GM18520 (cell line): ENCODE data around the gene FOXL1.
"Not testable (repeated sequence)": the region's sequence is repeated elsewhere in the genome, so short reads cannot be mapped to it uniquely, and the experiment has no call there.

Experiments used
- ATAC-seq: cut with Tn5 transposase; IDR thresholded peaks from one replicate; pipeline ENCODE4 v1.9.1; 2021; ENCODE audit not compliant: unreplicated experiment

Gene FOXL1

GRCh38 chr16:86580791-86581170, 2.4 kb downstream of the FOXL1 start:
- ATAC-seq = no peak

GRCh38 chr16:86581458-86581857, 3.1 kb downstream of the FOXL1 start:
- no peak for ATAC-seq

- ATAC-seq = no peak
Observed at GRCh38 chr16:86584071-86584685, 5.8 kb downstream of the FOXL1 start.

GRCh38 chr16:86584726-86585721, 6.7 kb downstream of the FOXL1 start:
- no peak for ATAC-seq

GRCh38 chr16:86585821-86586611, 7.7 kb downstream of the FOXL1 start:
- ATAC-seq = no peak

GRCh38 chr16:86587487-86587886, 9.1 kb downstream of the FOXL1 start:
- ATAC-seq = no peak

- ATAC-seq = not testable (repeated sequence)
Observed at GRCh38 chr16:86587955-86588354, 9.6 kb downstream of the FOXL1 start.

GRCh38 chr16:86590501-86591144, 12.3 kb downstream of the FOXL1 start:
- ATAC-seq = no peak

- ATAC-seq = no peak
Observed at GRCh38 chr16:86591270-86591669, 12.9 kb downstream of the FOXL1 start.

- no peak for ATAC-seq
Observed at GRCh38 chr16:86593913-86594620, 15.7 kb downstream of the FOXL1 start.

GRCh38 chr16:86594721-86595120, 16.4 kb downstream of the FOXL1 start:
- ATAC-seq = no peak

GRCh38 chr16:86595983-86596605, 17.7 kb downstream of the FOXL1 start:
- no peak for ATAC-seq

GRCh38 chr16:86597126-86597879, 19.0 kb downstream of the FOXL1 start:
- no peak for ATAC-seq

GRCh38 chr16:86597880-86598606, 19.7 kb downstream of the FOXL1 start:
- no peak for ATAC-seq

GRCh38 chr16:86598607-86599565, 20.5 kb downstream of the FOXL1 start:
- no peak for ATAC-seq

- ATAC-seq = no peak
Observed at GRCh38 chr16:86601356-86601755, 23.0 kb downstream of the FOXL1 start.

- ATAC-seq = no peak
Observed at GRCh38 chr16:86602521-86602920, 24.2 kb downstream of the FOXL1 start.
